ENCODE results near the gene CPSF4L. TPM values are rescaled to one million over a fixed set of nuclear protein-coding genes. Genes with fewer than 3 reads are reported as not detected.

CPSF4L gene
- total and polyA plus RNA-seq, 2 of the 13 experiments (the other 11 are each of a cell fraction or from before 2014, with no cell fraction given), result 0.73 to 1.6 TPM

DNA sequence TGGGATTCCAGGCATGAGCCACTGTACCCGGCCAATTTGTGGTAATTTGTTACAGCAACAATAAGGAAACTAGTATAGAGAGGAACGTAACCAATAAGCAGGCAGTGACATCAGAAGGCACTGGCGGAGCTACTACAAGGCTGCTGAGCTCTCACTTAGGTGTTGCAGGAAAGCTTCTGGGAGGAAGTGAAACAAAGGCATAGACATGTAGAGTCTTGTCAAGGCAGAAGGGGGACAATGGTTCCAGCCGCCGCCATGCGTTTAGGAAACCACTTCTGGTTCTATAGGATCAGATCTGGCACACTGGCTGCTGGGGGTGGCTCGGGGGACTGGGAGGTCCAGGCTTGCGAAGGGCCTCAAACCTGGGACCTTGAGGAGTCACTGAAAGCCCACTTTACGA, 9.4 kb upstream of the CPSF4L start:
- H3K27me3 ChIP-seq (ENCODE audit: control insufficient read depth in 1 of 2, insufficient read depth in 2 of 2, low read length in 2 of 2), result no peaks in the 10 kb centered on the region
- FAIRE-seq, result no peak
- in situ Hi-C loops (cut with HindIII; ENCODE audit: extremely low pct_ligation_motif_present, low pct_unique_long_range_greater_than_20kb), result no loop called here
- peaks cover 79% of the 10 kb centered on the region for H3K4me1 ChIP-seq (ENCODE audit: insufficient read depth, low read length)
- BruUV-seq (replicated peaks), result no TSS peak
- H3K9ac ChIP-seq (ENCODE audit: insufficient read depth, low read depth, low read length), result no peak overlapping the region
- H3K4me2 ChIP-seq (ENCODE audit: low read depth, low read length), result no peak overlapping the region
- no peak for DNase-seq (ENCODE audit: low spot score)
- H3K4me3 ChIP-seq (replicated peaks in 1 of 3; ENCODE audit: insufficient read depth in 1 of 3, low read depth in 2 of 3, low read length in 3 of 3), result no peak overlapping the region
- WGBS (ENCODE audit: low lambda C conversion rate), result 98% methylated on average over 9 of the region's 9 CpGs
- no peaks in the 10 kb centered on the region for H3K36me3 ChIP-seq (replicated peaks in 1 of 2; ENCODE audit: control insufficient read depth in 1 of 2, insufficient read depth in 2 of 2, low read length in 2 of 2)
- no peaks in the 10 kb centered on the region for H4K20me1 ChIP-seq (ENCODE audit: insufficient read depth, low read length)
- no peak overlapping the region for H3K27ac ChIP-seq (ENCODE audit: extremely low read length, insufficient read depth, low read length)
- intact Hi-C loops (cut with micrococcal nuclease; ENCODE audit: unreplicated experiment), result no loop called here
- ATAC-seq, result no peak
- H2AFZ ChIP-seq (ENCODE audit: low read length), result no peak overlapping the region
- 0 out of 2 replicates have a peak, but pooled peaks cover 4% of the 10 kb centered on the region for H3K9me3 ChIP-seq (ENCODE audit: low read length)
- TF ChIP-seq, protein P1, sequence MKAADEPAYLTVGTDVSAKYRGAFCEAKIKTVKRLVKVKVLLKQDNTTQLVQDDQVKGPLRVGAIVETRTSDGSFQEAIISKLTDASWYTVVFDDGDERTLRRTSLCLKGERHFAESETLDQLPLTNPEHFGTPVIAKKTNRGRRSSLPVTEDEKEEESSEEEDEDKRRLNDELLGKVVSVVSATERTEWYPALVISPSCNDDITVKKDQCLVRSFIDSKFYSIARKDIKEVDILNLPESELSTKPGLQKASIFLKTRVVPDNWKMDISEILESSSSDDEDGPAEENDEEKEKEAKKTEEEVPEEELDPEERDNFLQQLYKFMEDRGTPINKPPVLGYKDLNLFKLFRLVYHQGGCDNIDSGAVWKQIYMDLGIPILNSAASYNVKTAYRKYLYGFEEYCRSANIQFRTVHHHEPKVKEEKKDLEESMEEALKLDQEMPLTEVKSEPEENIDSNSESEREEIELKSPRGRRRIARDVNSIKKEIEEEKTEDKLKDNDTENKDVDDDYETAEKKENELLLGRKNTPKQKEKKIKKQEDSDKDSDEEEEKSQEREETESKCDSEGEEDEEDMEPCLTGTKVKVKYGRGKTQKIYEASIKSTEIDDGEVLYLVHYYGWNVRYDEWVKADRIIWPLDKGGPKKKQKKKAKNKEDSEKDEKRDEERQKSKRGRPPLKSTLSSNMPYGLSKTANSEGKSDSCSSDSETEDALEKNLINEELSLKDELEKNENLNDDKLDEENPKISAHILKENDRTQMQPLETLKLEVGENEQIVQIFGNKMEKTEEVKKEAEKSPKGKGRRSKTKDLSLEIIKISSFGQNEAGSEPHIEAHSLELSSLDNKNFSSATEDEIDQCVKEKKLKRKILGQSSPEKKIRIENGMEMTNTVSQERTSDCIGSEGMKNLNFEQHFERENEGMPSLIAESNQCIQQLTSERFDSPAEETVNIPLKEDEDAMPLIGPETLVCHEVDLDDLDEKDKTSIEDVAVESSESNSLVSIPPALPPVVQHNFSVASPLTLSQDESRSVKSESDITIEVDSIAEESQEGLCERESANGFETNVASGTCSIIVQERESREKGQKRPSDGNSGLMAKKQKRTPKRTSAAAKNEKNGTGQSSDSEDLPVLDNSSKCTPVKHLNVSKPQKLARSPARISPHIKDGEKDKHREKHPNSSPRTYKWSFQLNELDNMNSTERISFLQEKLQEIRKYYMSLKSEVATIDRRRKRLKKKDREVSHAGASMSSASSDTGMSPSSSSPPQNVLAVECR (CRISPR knock-in tag; IDR thresholded peaks at IDR 0.05; ENCODE audit: borderline replicate concordance), result peak; percentile 8; the same call in 1 of the 2 replicates
- no peak for TF ChIP-seq CCAR2 (optimal IDR thresholded peaks at IDR 0.05; ENCODE audit: low read depth, low read length)
- ChIA-PET CTCF (ENCODE audit: low intra/inter-chr PET ratio, low total read pairs) (no interaction called here), POLR2A (interaction anchor here (3.0 kb wide), 1 partner anchor 9 kb away, joined by 19 read pairs; the partner anchor contains the start of gene CPSF4L)
- no peaks in the 10 kb centered on the region for H3K79me2 ChIP-seq (ENCODE audit: insufficient read depth, low read length)

DNA sequence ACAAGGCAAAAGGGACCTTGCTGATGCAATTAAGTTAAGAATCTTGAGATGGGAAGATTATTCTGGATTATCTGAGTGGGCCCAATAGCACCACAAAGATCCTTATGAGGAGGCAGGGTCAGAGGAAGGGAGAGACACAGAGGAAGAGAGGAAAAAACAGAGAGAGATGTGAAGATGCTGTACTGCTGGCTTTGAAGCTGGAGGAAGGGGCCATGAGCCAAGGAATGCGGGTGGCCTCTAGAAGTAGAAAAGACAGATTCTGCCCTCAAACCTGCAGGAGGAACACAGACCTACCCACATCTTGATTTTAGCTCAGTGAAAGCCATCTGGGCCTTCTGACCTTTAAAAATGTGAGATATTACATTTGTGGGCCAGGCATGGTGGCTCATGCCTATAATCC, 8.1 kb upstream of the CPSF4L start:
- BruUV-seq (replicated peaks), result no TSS peak
- Histone ChIP-seq H3K4me2 (ENCODE audit: low read depth, low read length) (no peak overlapping the region), H3K9ac (ENCODE audit: insufficient read depth, low read depth, low read length) (no peak overlapping the region), H3K4me1 (ENCODE audit: insufficient read depth, low read length) (peaks cover 88% of the 10 kb centered on the region), H2AFZ (ENCODE audit: low read length) (no peak overlapping the region), H3K27ac (ENCODE audit: extremely low read length, insufficient read depth, low read length) (no peak overlapping the region), H3K27me3 (ENCODE audit: control insufficient read depth in 1 of 2, insufficient read depth in 2 of 2, low read length in 2 of 2) (no peaks in the 10 kb centered on the region), H3K36me3 (replicated peaks in 1 of 2; ENCODE audit: control insufficient read depth in 1 of 2, insufficient read depth in 2 of 2, low read length in 2 of 2) (no peaks in the 10 kb centered on the region), H3K79me2 (ENCODE audit: insufficient read depth, low read length) (no peaks in the 10 kb centered on the region), H4K20me1 (ENCODE audit: insufficient read depth, low read length) (no peaks in the 10 kb centered on the region), H3K9me3 (ENCODE audit: low read length) (0 out of 2 replicates have a peak, but pooled peaks cover 4% of the 10 kb centered on the region), H3K4me3 (replicated peaks in 1 of 3; ENCODE audit: insufficient read depth in 1 of 3, low read depth in 2 of 3, low read length in 3 of 3) (no peak overlapping the region)
- CTCF ChIA-PET (ENCODE audit: low intra/inter-chr PET ratio, low total read pairs), result no interaction called here
- DNase-seq (ENCODE audit: low spot score) (no peak), FAIRE-seq (no peak), ATAC-seq (no peak)
- intact Hi-C loops (cut with micrococcal nuclease; ENCODE audit: unreplicated experiment), result no loop called here
- WGBS (ENCODE audit: low lambda C conversion rate), result 97% methylated on average over 1 of the region's 1 CpG
- in situ Hi-C loops (cut with HindIII; ENCODE audit: extremely low pct_ligation_motif_present, low pct_unique_long_range_greater_than_20kb), result no loop called here
- POLR2A ChIA-PET, result interaction anchor here (3.0 kb wide), 1 partner anchor 8 kb away, joined by 19 read pairs; the partner anchor contains the start of gene CPSF4L
- TF ChIP-seq NFYC (CRISPR knock-in tag; IDR thresholded peaks at IDR 0.05), result no peak
- TF ChIP-seq ZMYM3 (CRISPR knock-in tag; IDR thresholded peaks at IDR 0.05), result peak; percentile 41; the same call in 1 of the 2 replicates
- no peak for TF ChIP-seq HNRNPH1 (optimal IDR thresholded peaks at IDR 0.05; ENCODE audit: low read depth, low read length)
- no peak for TF ChIP-seq ERF (CRISPR knock-in tag; IDR thresholded peaks at IDR 0.05)

All from HepG2 (cell line).